IPS-18c (cell line): Measurements from ENCODE around the gene WDR86.

ENCODE experiments used
- H3K4me3 ChIP-seq: 2 replicates; pipeline ENCODE4 v1.7.0; 2013; ENCODE audit warnings: low read depth, mild to moderate bottlenecking, low read length, moderate library complexity; ENCODE audit not compliant: insufficient read depth
- H3K9me3 ChIP-seq: one replicate; pipeline ENCODE4 v1.6.1; 2013; ENCODE audit warnings: mild to moderate bottlenecking, low read length, moderate library complexity; ENCODE audit not compliant: control insufficient read depth, insufficient read depth

WDR86 gene

GRCh38 chr7:151339651-151340382 is 70.0 kb downstream of the WDR86 start:
- H3K4me3 ChIP-seq = no peak overlapping the region
- H3K9me3 ChIP-seq = peaks cover 2% of the 10 kb centered on the region

- H3K9me3 ChIP-seq = peaks cover 2% of the 10 kb centered on the region
Observed at GRCh38 chr7:151338809-151339208, 71.0 kb downstream of the WDR86 start.

GRCh38 chr7:151337346-151337745 is 72.5 kb downstream of the WDR86 start:
- peaks cover 2% of the 10 kb centered on the region for H3K9me3 ChIP-seq
- H3K4me3 ChIP-seq = no peak overlapping the region

More at GRCh38 chr7:151338809-151339208, 71.0 kb downstream of the WDR86 start:
- H3K4me3 ChIP-seq = no peak overlapping the region

GRCh38 chr7:151336027-151336708 is 73.7 kb downstream of the WDR86 start:
- Histone ChIP-seq H3K4me3 (no peak overlapping the region), H3K9me3 (no peaks in the 10 kb centered on the region)

GRCh38 chr7:151334628-151335027 is 75.2 kb downstream of the WDR86 start:
- Histone ChIP-seq H3K4me3 (no peak overlapping the region), H3K9me3 (no peaks in the 10 kb centered on the region)
